H1 (cell line): Measurements from ENCODE around the gene GALNTL6. TPM values are rescaled to one million over a fixed set of nuclear protein-coding genes. Genes with fewer than 3 reads are reported as not detected.

Experiments used
- CTCF ChIA-PET: fragments of 300-600 bp; sonication (Branson Sonifier 250); formaldehyde crosslinking; loops from one replicate; lab custom pipeline; 2021; ENCODE audit not compliant: partially characterized antibody; lab: Charles Lee
- POLR2A ChIA-PET: fragments of 300-600 bp; sonication (Branson Sonifier 250); formaldehyde crosslinking; loops from one replicate; lab custom pipeline; 2021; ENCODE audit warnings: inconsistent platforms; ENCODE audit not compliant: partially characterized antibody; lab: Charles Lee
- DNase-seq, 2 experiments: peaks; one replicate each; pipeline versions ENCODE4 v3.0.0 to v3.0.0-alpha.2; 2010 to 2022; ENCODE audit warnings: low spot score in 2 of 2, low read depth in 1 of 2, mixed read lengths in 1 of 2
- FAIRE-seq: peaks from 2 replicates; lab custom pipeline; 2011; peaks lifted over from hg19 to GRCh38; lab: Jason Lieb, UNC
- H2AFZ ChIP-seq: 2 replicates; pipeline ENCODE4 v1.8.1; 2012; ENCODE audit warnings: low read length, inconsistent platforms
- H2AK5ac ChIP-seq: 2 replicates; pipeline ENCODE4 v1.6.1; 2013; ENCODE audit warnings: low read depth, low read length
- H2BK120ac ChIP-seq: replicated peaks from 2 replicates; pipeline ENCODE3; 2013; ENCODE audit warnings: low read depth, low read length, inconsistent platforms
- H2BK12ac ChIP-seq: 2 replicates; pipeline ENCODE4 v1.6.1; 2013; ENCODE audit warnings: low read depth, low read length
- H2BK15ac ChIP-seq: 2 replicates; pipeline ENCODE4 v1.6.1; 2013; ENCODE audit warnings: low read length
- H2BK20ac ChIP-seq: 2 replicates; pipeline ENCODE4 v1.6.1; 2013; ENCODE audit warnings: low read length
- H2BK5ac ChIP-seq: 2 replicates; pipeline ENCODE4 v1.6.1; 2013; ENCODE audit warnings: low read depth, low read length
- H3K14ac ChIP-seq: 2 replicates; pipeline ENCODE4 v1.6.1; 2013; ENCODE audit warnings: inconsistent platforms; ENCODE audit not compliant: insufficient read length
- H3K18ac ChIP-seq: 2 replicates; pipeline ENCODE4 v1.6.1; 2013; ENCODE audit warnings: low read length; ENCODE audit errors: extremely low read depth
- H3K23ac ChIP-seq: 2 replicates; pipeline ENCODE4 v1.6.1; 2013; ENCODE audit warnings: inconsistent platforms; ENCODE audit not compliant: insufficient read length
- H3K23me2 ChIP-seq: 2 replicates; pipeline ENCODE4 v1.6.1; 2013; ENCODE audit warnings: low read depth, low read length
- H3K27ac ChIP-seq: 2 replicates; pipeline ENCODE4 v1.6.1; 2011; ENCODE audit warnings: low read depth, low read length, inconsistent platforms
- H3K27me3 ChIP-seq, 4 experiments: replicated peaks in 1 of 4; 1 replicate in 1 of 4; 2 replicates in 3 of 4; pipeline versions ENCODE4 v1.6.1 to v1.8.1; 2011 to 2013; ENCODE audit warnings: low read length in 3 of 4, mild to moderate bottlenecking in 3 of 4, inconsistent platforms in 2 of 4, mixed read lengths in 2 of 4, moderate library complexity in 1 of 4; ENCODE audit not compliant: control insufficient read depth in 3 of 4, insufficient read depth in 3 of 4; ENCODE audit errors: extremely low read depth in 1 of 4
- H3K36me3 ChIP-seq, 4 experiments: 2 replicates each; pipeline versions ENCODE4 v1.6.1 to v1.8.1; 2011 to 2013; ENCODE audit warnings: mild to moderate bottlenecking in 4 of 4, low read length in 3 of 4, moderate library complexity in 2 of 4, control low read depth in 1 of 4, inconsistent platforms in 1 of 4; ENCODE audit not compliant: insufficient read depth in 4 of 4, control insufficient read depth in 2 of 4
- H3K4ac ChIP-seq: replicated peaks from 2 replicates; pipeline ENCODE3; 2013; ENCODE audit warnings: low read length, low read depth, mixed read lengths, inconsistent platforms; ENCODE audit not compliant: insufficient read length
- H3K4me1 ChIP-seq, 4 experiments: replicated peaks in 1 of 4; 1 replicate in 1 of 4; 2 replicates in 3 of 4; pipeline versions ENCODE4 v1.6.1 to v1.8.1; 2011 to 2013; ENCODE audit warnings: low read length in 3 of 4, inconsistent platforms in 2 of 4, mixed read lengths in 1 of 4; ENCODE audit not compliant: insufficient read depth in 4 of 4, control insufficient read depth in 3 of 4
- H3K4me2 ChIP-seq, 2 experiments: 2 replicates each; pipeline versions ENCODE4 v1.6.1 to v1.8.1; 2011 to 2013; ENCODE audit warnings: low read depth in 2 of 2, low read length in 2 of 2, control low read depth in 1 of 2, inconsistent platforms in 1 of 2, mild to moderate bottlenecking in 1 of 2; ENCODE audit not compliant: insufficient read depth in 1 of 2
- H3K4me3 ChIP-seq, 4 experiments: fragments of 200-600, 300-600 bp in 1 of 4; sonication (generic), shearing (Covaris generic), sonication (Bioruptor Twin) in 1 of 4; 2 replicates each; pipeline versions ENCODE4 v1.5.1 to v1.8.1; 2011 to 2016; ENCODE audit warnings: low read length in 4 of 4, low read depth in 3 of 4, control low read depth in 2 of 4, inconsistent platforms in 2 of 4, mild to moderate bottlenecking in 2 of 4, mixed read lengths in 1 of 4, moderate library complexity in 1 of 4; ENCODE audit not compliant: insufficient read depth in 2 of 4; ENCODE audit errors: extremely low read depth in 1 of 4
- H3K56ac ChIP-seq: replicated peaks from 2 replicates; pipeline ENCODE3; 2013; ENCODE audit warnings: low read depth, mild to moderate bottlenecking, mixed read lengths, low read length, inconsistent platforms; ENCODE audit not compliant: insufficient read length
- H3K79me1 ChIP-seq: 2 replicates; pipeline ENCODE4 v1.6.1; 2013; ENCODE audit warnings: low read depth, low read length, control low read depth
- H3K79me2 ChIP-seq, 2 experiments: 2 replicates each; pipeline versions ENCODE4 v1.6.1 to v1.8.1; 2012 to 2013; ENCODE audit warnings: low read length in 2 of 2, mild to moderate bottlenecking in 2 of 2, inconsistent platforms in 1 of 2; ENCODE audit not compliant: insufficient read depth in 2 of 2, control insufficient read depth in 1 of 2
- H3K9ac ChIP-seq, 4 experiments: replicated peaks in 1 of 4; 1 replicate in 1 of 4; 2 replicates in 3 of 4; pipeline versions ENCODE4 v1.6.1 to v1.8.1; 2011 to 2013; ENCODE audit warnings: low read depth in 3 of 4, low read length in 3 of 4, control low read depth in 2 of 4, mild to moderate bottlenecking in 2 of 4, moderate library complexity in 2 of 4, inconsistent platforms in 1 of 4; ENCODE audit errors: extremely low read depth in 1 of 4
- H3K9me3 ChIP-seq, 2 experiments: 2 replicates each; pipeline versions ENCODE4 v1.6.1 to v1.8.1; 2012 to 2013; ENCODE audit warnings: mild to moderate bottlenecking in 2 of 2, moderate library complexity in 2 of 2, control low read depth in 1 of 2, inconsistent platforms in 1 of 2, low read depth in 1 of 2, low read length in 1 of 2, mixed read lengths in 1 of 2; ENCODE audit not compliant: insufficient read depth in 2 of 2
- H4K20me1 ChIP-seq, 2 experiments: replicated peaks in 1 of 2; 2 replicates each; pipeline versions ENCODE3 to v1.8.1; 2011 to 2013; ENCODE audit warnings: inconsistent platforms in 2 of 2, low read length in 2 of 2, mild to moderate bottlenecking in 1 of 2; ENCODE audit not compliant: insufficient read depth in 2 of 2, control insufficient read depth in 1 of 2
- H4K5ac ChIP-seq: 2 replicates; pipeline ENCODE4 v1.6.1; 2013; ENCODE audit warnings: low read length, low read depth, mixed read lengths, inconsistent platforms; ENCODE audit not compliant: insufficient read length
- H4K8ac ChIP-seq: 2 replicates; pipeline ENCODE4 v1.8.0; 2013; ENCODE audit warnings: mild to moderate bottlenecking, moderate library complexity, low read length, inconsistent platforms; ENCODE audit not compliant: insufficient read depth; ENCODE audit errors: extremely low read depth
- H4K91ac ChIP-seq: replicated peaks from 2 replicates; pipeline ENCODE3; 2013; ENCODE audit warnings: low read length, mixed read lengths, inconsistent platforms; ENCODE audit not compliant: insufficient read length
- CREB1 ChIP-seq: IDR thresholded peaks from 2 replicates; pipeline ENCODE4 v1.6.1; 2012; ENCODE audit warnings: inconsistent platforms
- EP300 ChIP-seq, 2 experiments: IDR thresholded peaks; 1 replicate in 1 of 2; 2 replicates in 1 of 2; pipeline ENCODE4 v1.6.1; 2011 to 2012; ENCODE audit warnings: low read depth in 2 of 2, low read length in 2 of 2, mild to moderate bottlenecking in 2 of 2, borderline replicate concordance in 1 of 2, inconsistent platforms in 1 of 2, moderate library complexity in 1 of 2
- EZH2 ChIP-seq: fragments of 200-600 bp; sonication (generic); IDR thresholded peaks from 2 replicates; pipeline ENCODE4 v1.7.1; 2012; ENCODE audit warnings: low read depth, mild to moderate bottlenecking, moderate library complexity, low read length, inconsistent platforms; ENCODE audit not compliant: severe bottlenecking
- HDAC2 ChIP-seq, 2 experiments: fragments of 300-600 bp in 1 of 2; sonication (generic) in 1 of 2; IDR thresholded peaks; 2 replicates each; pipeline ENCODE4 v1.6.1; 2011 to 2012; ENCODE audit warnings: low read depth in 2 of 2, low read length in 2 of 2, mild to moderate bottlenecking in 2 of 2, moderate library complexity in 2 of 2, borderline replicate concordance in 1 of 2, inconsistent platforms in 1 of 2
- POLR2A ChIP-seq, 2 experiments: IDR thresholded peaks; 1 replicate in 1 of 2; 2 replicates in 1 of 2; pipeline ENCODE4 v1.6.1; 2011; ENCODE audit warnings: low read depth in 2 of 2, low read length in 2 of 2, mild to moderate bottlenecking in 2 of 2; ENCODE audit errors: control extremely low read depth in 1 of 2
- POU5F1 ChIP-seq: IDR thresholded peaks from 2 replicates; pipeline ENCODE4 v1.6.1; 2011; ENCODE audit warnings: low read depth, mild to moderate bottlenecking, low read length, moderate library complexity
- RNF2 ChIP-seq: fragments of 200-900, 300-1000 bp; sonication (generic); IDR thresholded peaks from 2 replicates; pipeline ENCODE4 v1.7.1; 2016; ENCODE audit warnings: borderline replicate concordance, low read depth, mild to moderate bottlenecking, antibody characterized with exemption, low read length; ENCODE audit not compliant: poor library complexity, severe bottlenecking; ENCODE audit errors: missing control alignments
- SRF ChIP-seq: IDR thresholded peaks from 2 replicates; pipeline ENCODE4 v1.6.1; 2011; ENCODE audit warnings: mild to moderate bottlenecking, low read depth, low read length, moderate library complexity
- YY1 ChIP-seq: IDR thresholded peaks from 2 replicates; pipeline ENCODE4 v1.6.1; 2011; ENCODE audit warnings: low read depth, mild to moderate bottlenecking, low read length
- WGBS, 2 experiments: shearing (Covaris generic) in 1 of 2; methylation state at CpG; one replicate each; pipeline versions ENCODE4 v1.1.6 to v1.1.7; 2013 to 2015; ENCODE audit warnings: low lambda C conversion rate in 2 of 2, mixed read lengths in 2 of 2, inconsistent platforms in 1 of 2, low coverage in 1 of 2, missing lambda C conversion rate in 1 of 2; ENCODE audit not compliant: insufficient replicate concordance in 2 of 2, insufficient coverage in 1 of 2, insufficient read length in 1 of 2; ENCODE audit errors: extremely low coverage in 1 of 2, missing lambda C conversion rate in 1 of 2; 5-methylcytosine and 5-hydroxymethylcytosine counted together
- polyA plus RNA-seq, 7 experiments: library from polyadenylated mRNA; depleted of rRNA in 3 of 7; stranded (reverse) in 5 of 7; unstranded in 2 of 7; fragments of >200 nt in 5 of 7; fragments of 200-250 nt in 2 of 7; gene quantifications; 1 replicate in 5 of 7; 2 replicates in 1 of 7; 4 replicates in 1 of 7; pipeline versions ENCODE4 v1.2.1 to v1.2.3, GENCODE V29; 2011 to 2013; ENCODE audit warnings: missing spikeins in 2 of 7, mixed read lengths in 2 of 7
- total RNA-seq: library from RNA; stranded (reverse); fragmentation: NEBNext Ultra II Directional; extraction: Animal tissue kit (Norgen Biotek cat#: 25700); gene quantifications from 2 replicates; pipeline ENCODE4 v1.2.1, GENCODE V29; 2021

GALNTL6 gene
- total and polyA plus RNA-seq, 2 of the 8 experiments (the other 6 are each of a cell fraction or from before 2014, with no cell fraction given), result 0.03 to 0.32 TPM

- Histone ChIP-seq H3K4ac (no peak overlapping the region), H2BK15ac (no peak overlapping the region), H3K23ac (no peak overlapping the region), H4K91ac (no peak overlapping the region), H3K56ac (no peak overlapping the region), H2BK20ac (no peak overlapping the region), H3K9ac (no peak overlapping the region), H3K27ac (no peak overlapping the region), H2BK120ac (no peak overlapping the region), H3K4me1 (no peaks in the 10 kb centered on the region), H3K18ac (no peak overlapping the region), H2AFZ (no peak overlapping the region), H3K4me2 (no peak overlapping the region), H3K79me2 (no peaks in the 10 kb centered on the region), H3K23me2 (no peaks in the 10 kb centered on the region), H3K36me3 (no peaks in the 10 kb centered on the region), H3K14ac (no peak overlapping the region), H4K5ac (no peak overlapping the region), H3K79me1 (no peaks in the 10 kb centered on the region), H2AK5ac (no peak overlapping the region), H4K8ac (no peak overlapping the region), H3K4me3 (no peak overlapping the region), H3K9me3 (no peaks in the 10 kb centered on the region), H4K20me1 (no peaks in the 10 kb centered on the region), H2BK12ac (no peak overlapping the region), H3K27me3 (no peaks in the 10 kb centered on the region), H2BK5ac (no peak overlapping the region)
- FAIRE-seq, result no peak
- ChIA-PET POLR2A (no interaction called here), CTCF (interaction anchor here (1.0 kb wide), 1 partner anchor 8 kb away, joined by 3 read pairs; no protein-coding TSS in a partner anchor)
- TF ChIP-seq EZH2 (no peak), CREB1 (no peak), HDAC2 (IDR thresholded peaks at IDR 0.05; ENCODE audit: borderline replicate concordance in 1 of 2, low read depth in 2 of 2, low read length in 2 of 2) (no peak), EP300 (IDR thresholded peaks at IDR 0.05; ENCODE audit: borderline replicate concordance in 1 of 2, low read depth in 2 of 2, low read length in 2 of 2) (no peak), SRF (no peak), POU5F1 (no peak), POLR2A (IDR thresholded peaks at IDR 0.05; ENCODE audit: control extremely low read depth in 1 of 2, low read depth in 2 of 2, low read length in 2 of 2) (no peak), YY1 (no peak), RNF2 (no peak)
- DNase-seq, result no peak
- 94% methylated on average over 2 of the region's 2 CpGs; no CpG with 5 or more reads in 1 of the 2 experiments for WGBS, 2 experiments
These were observed 222.4 kb downstream of the GALNTL6 start for GRCh38 chr4:172035562-172035961.
